ENCODE data around the gene B4GALT5. TPM values are rescaled to one million over a fixed set of nuclear protein-coding genes. Genes with fewer than 3 reads are reported as not detected.
"Not testable (repeated sequence)": the region's sequence is repeated elsewhere in the genome, so short reads cannot be mapped to it uniquely, and the experiment has no call there.

B4GALT5 gene
- total and polyA plus RNA-seq, 7 experiments from 2014 or later: 0.14 to 23.1 (median 3.6) TPM

DNA sequence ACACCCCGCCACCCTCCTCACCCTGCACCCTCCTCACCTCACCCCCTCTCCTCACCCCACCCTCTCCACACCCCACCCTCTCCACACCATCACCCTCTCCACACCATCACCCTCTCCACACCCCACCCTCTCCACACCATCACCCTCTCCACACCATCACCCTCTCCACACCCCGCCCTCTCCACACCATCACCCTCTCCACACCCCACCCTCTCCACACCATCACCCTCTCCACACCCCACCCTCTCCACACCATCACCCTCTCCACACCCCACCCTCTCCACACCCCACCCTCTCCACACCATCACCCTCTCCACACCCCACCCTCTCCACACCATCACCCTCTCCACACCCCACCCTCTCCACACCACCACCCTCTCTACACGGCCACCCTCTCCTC is 96.3 kb downstream of the B4GALT5 start:
- H3K4me3 ChIP-seq (ENCODE audit: low read length); H3K27me3 ChIP-seq (ENCODE audit: control insufficient read depth in 2 of 2, insufficient read depth in 2 of 2, low read length in 2 of 2); H3K4me1 Mint-ChIP-seq; ATAC-seq; H3K4me1 ChIP-seq (ENCODE audit: control insufficient read depth in 2 of 2, insufficient read depth in 2 of 2, low read length in 2 of 2); H3K36me3 ChIP-seq (ENCODE audit: control insufficient read depth in 2 of 3, insufficient read depth in 3 of 3, low read length in 3 of 3); H3K9me3 ChIP-seq (ENCODE audit: control insufficient read depth in 2 of 3, low read length in 3 of 3); POLR2A ChIA-PET; H3K27me3 Mint-ChIP-seq; H3K27ac ChIP-seq (ENCODE audit: low read depth, low read length); CTCF ChIA-PET; H3K4me3 Mint-ChIP-seq; H3K27ac Mint-ChIP-seq; intact Hi-C loops (cut with micrococcal nuclease): not testable (repeated sequence)
- Mint-ChIP-seq H3K9me3 (peaks cover 0 to 13% (median 6%) of the 10 kb centered on the region in 11 donors), H3K36me3 (peaks cover 0 to 11% (median 6%) of the 10 kb centered on the region in 5 donors)
- DNase-seq: peak in 1 of 9 donors; percentile 20

GRCh38 chr20:49616154-49617007 is 97.3 kb downstream of the B4GALT5 start:
- no peaks in the 10 kb centered on the region for H3K9me3 ChIP-seq (ENCODE audit: control insufficient read depth in 2 of 3, low read length in 3 of 3)
- Mint-ChIP-seq H3K9me3 (peaks cover 0 to 3% (median 0%) of the 10 kb centered on the region in 11 donors), H3K36me3 (peaks cover 0 to 5% (median 0%) of the 10 kb centered on the region in 5 donors), H3K4me1 (peaks cover 0 to 6% (median 0%) of the 10 kb centered on the region in 7 donors), H3K27ac (peak overlapping the region in 2 of 9 donors; percentile 14 to 65), H3K4me3 (no peak overlapping the region), H3K27me3 (peaks cover 0 to 2% (median 2%) of the 10 kb centered on the region in 5 donors)
- intact Hi-C loops (cut with micrococcal nuclease): no loop called here
- H3K36me3 ChIP-seq (ENCODE audit: control insufficient read depth in 2 of 3, insufficient read depth in 3 of 3, low read length in 3 of 3): no peaks in the 10 kb centered on the region
- H3K27ac ChIP-seq (ENCODE audit: low read depth, low read length): no peak overlapping the region
- no peak for ATAC-seq
- peaks cover 0 to 8% of the 10 kb centered on the region in 2 donors for H3K4me1 ChIP-seq (ENCODE audit: control insufficient read depth in 2 of 2, insufficient read depth in 2 of 2, low read length in 2 of 2)
- no peak overlapping the region for H3K4me3 ChIP-seq (ENCODE audit: low read length)
- POLR2A ChIA-PET: interaction anchor here (0.6 kb wide), 1 partner anchor 319 kb away, joined by 3 read pairs; no protein-coding TSS in a partner anchor
- no peak for DNase-seq
- no peaks in the 10 kb centered on the region for H3K27me3 ChIP-seq (ENCODE audit: control insufficient read depth in 2 of 2, insufficient read depth in 2 of 2, low read length in 2 of 2)
- CTCF ChIA-PET: interaction anchor here (0.8 kb wide), 1 partner anchor 13 kb away, joined by 4 read pairs; no protein-coding TSS in a partner anchor

DNA sequence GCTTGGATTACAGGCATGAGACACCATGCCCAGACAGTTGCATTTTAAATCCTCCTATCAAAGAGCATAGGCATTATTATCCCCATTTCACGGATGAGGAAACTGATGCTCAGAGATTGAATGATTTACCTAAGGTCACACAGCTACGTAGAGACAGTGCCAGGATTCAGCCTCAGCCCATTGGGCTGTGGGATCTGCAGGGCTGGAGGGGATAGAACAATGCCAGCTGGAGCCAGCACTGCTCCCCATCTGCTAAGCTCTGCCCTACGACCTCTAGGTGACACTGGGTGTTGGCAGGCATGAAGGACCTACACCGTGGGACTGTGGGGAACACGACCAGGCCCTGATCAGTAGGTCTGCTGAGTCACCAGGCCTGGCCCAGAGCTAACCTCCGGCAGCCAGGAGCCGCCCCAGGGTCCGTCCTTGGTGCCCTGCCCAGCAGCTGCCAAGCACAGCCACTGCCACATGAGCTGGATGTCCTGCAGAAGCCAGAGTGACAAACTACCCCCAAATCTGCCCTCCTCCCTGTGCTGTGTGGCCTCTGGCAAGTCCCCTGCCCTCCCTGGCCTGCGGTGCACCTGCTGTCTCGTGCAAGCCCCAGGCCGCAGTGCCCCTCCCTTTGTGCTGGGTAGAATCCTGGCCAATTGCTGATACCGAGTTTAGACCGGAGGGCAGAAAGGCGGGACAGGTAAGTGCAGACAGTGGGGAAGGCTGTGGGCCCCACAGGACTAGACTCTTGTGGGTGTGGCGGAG is 98.1 kb downstream of the B4GALT5 start:
- Mint-ChIP-seq H3K27me3 (no peaks in the 10 kb centered on the region), H3K9me3 (no peaks in the 10 kb centered on the region), H3K4me3 (no peak overlapping the region), H3K36me3 (peaks cover 0 to 2% (median 0%) of the 10 kb centered on the region in 5 donors), H3K4me1 (peaks cover 0 to 8% (median 5%) of the 10 kb centered on the region in 7 donors), H3K27ac (peak overlapping the region in 1 of 9 donors; percentile 65)
- Histone ChIP-seq H3K36me3 (ENCODE audit: control insufficient read depth in 2 of 3, insufficient read depth in 3 of 3, low read length in 3 of 3) (no peaks in the 10 kb centered on the region), H3K27ac (ENCODE audit: low read depth, low read length) (no peak overlapping the region), H3K4me1 (ENCODE audit: control insufficient read depth in 2 of 2, insufficient read depth in 2 of 2, low read length in 2 of 2) (peaks cover 0 to 7% of the 10 kb centered on the region in 2 donors), H3K4me3 (ENCODE audit: low read length) (no peak overlapping the region), H3K27me3 (ENCODE audit: control insufficient read depth in 2 of 2, insufficient read depth in 2 of 2, low read length in 2 of 2) (no peaks in the 10 kb centered on the region), H3K9me3 (ENCODE audit: control insufficient read depth in 2 of 3, low read length in 3 of 3) (no peaks in the 10 kb centered on the region)
- intact Hi-C loops (cut with micrococcal nuclease): no loop called here
- no peak for ATAC-seq
- ChIA-PET CTCF (interaction anchor here (0.8 kb wide), 1 partner anchor 14 kb away, joined by 4 read pairs; no protein-coding TSS in a partner anchor), POLR2A (interaction anchor here (0.6 kb wide), 1 partner anchor 320 kb away, joined by 3 read pairs; no protein-coding TSS in a partner anchor)
- no peak for DNase-seq

DNA sequence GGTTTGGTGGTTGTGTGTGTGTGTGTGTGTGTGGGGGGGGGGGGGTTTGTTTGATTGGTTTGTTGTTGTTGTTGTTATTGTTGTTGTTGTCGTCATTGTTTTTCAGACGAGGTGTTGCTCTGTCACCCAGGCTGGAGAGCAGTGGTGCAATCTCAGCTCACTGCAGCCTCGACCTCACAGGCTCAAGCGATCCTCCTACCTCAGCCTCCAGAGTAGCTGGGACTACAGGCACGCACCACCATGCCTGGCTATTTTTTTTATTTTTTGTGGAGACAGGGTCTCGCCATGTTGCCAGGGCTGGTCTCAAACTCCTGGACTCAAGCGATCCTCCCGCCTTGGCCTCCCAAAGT is 98.7 kb downstream of the B4GALT5 start:
- H3K4me1 Mint-ChIP-seq; intact Hi-C loops (cut with micrococcal nuclease): not testable (repeated sequence)
- CTCF ChIA-PET: interaction anchor here (0.8 to 1.0 kb wide), 2 partner anchors 11 to 14 kb away, joined by 4 read pairs; no protein-coding TSS in a partner anchor

GRCh38 chr20:49614338-49615050 is 99.2 kb downstream of the B4GALT5 start:
- Histone ChIP-seq H3K9me3 (ENCODE audit: control insufficient read depth in 2 of 3, low read length in 3 of 3) (no peaks in the 10 kb centered on the region), H3K4me1 (ENCODE audit: control insufficient read depth in 2 of 2, insufficient read depth in 2 of 2, low read length in 2 of 2) (peaks cover 0 to 5% of the 10 kb centered on the region in 2 donors), H3K4me3 (ENCODE audit: low read length) (no peak overlapping the region), H3K27me3 (ENCODE audit: control insufficient read depth in 2 of 2, insufficient read depth in 2 of 2, low read length in 2 of 2) (no peaks in the 10 kb centered on the region), H3K27ac (ENCODE audit: low read depth, low read length) (no peak overlapping the region), H3K36me3 (ENCODE audit: control insufficient read depth in 2 of 3, insufficient read depth in 3 of 3, low read length in 3 of 3) (no peaks in the 10 kb centered on the region)
- ATAC-seq (no peak), DNase-seq (no peak)
- Mint-ChIP-seq H3K9me3 (no peaks in the 10 kb centered on the region), H3K4me3 (no peak overlapping the region), H3K36me3 (peaks cover 0 to 2% (median 0%) of the 10 kb centered on the region in 5 donors), H3K27ac (no peak overlapping the region), H3K27me3 (no peaks in the 10 kb centered on the region), H3K4me1 (peaks cover 0 to 12% (median 7%) of the 10 kb centered on the region in 7 donors)
- intact Hi-C loops (cut with micrococcal nuclease): no loop called here
- POLR2A ChIA-PET: no interaction called here
- CTCF ChIA-PET: interaction anchor here (1.0 kb wide), 1 partner anchor 11 kb away, joined by 4 read pairs; no protein-coding TSS in a partner anchor

More for the DNA sequence above, 98.7 kb downstream of the B4GALT5 start:
- H3K36me3 Mint-ChIP-seq; H3K27ac Mint-ChIP-seq; H3K27me3 ChIP-seq (ENCODE audit: control insufficient read depth in 2 of 2, insufficient read depth in 2 of 2, low read length in 2 of 2); H3K4me3 Mint-ChIP-seq; H3K27ac ChIP-seq (ENCODE audit: low read depth, low read length); H3K9me3 ChIP-seq (ENCODE audit: control insufficient read depth in 2 of 3, low read length in 3 of 3); H3K27me3 Mint-ChIP-seq; H3K4me1 ChIP-seq (ENCODE audit: control insufficient read depth in 2 of 2, insufficient read depth in 2 of 2, low read length in 2 of 2); ATAC-seq; H3K9me3 Mint-ChIP-seq; DNase-seq; H3K36me3 ChIP-seq (ENCODE audit: control insufficient read depth in 2 of 3, insufficient read depth in 3 of 3, low read length in 3 of 3); H3K4me3 ChIP-seq (ENCODE audit: low read length); POLR2A ChIA-PET: not testable (repeated sequence)

DNA sequence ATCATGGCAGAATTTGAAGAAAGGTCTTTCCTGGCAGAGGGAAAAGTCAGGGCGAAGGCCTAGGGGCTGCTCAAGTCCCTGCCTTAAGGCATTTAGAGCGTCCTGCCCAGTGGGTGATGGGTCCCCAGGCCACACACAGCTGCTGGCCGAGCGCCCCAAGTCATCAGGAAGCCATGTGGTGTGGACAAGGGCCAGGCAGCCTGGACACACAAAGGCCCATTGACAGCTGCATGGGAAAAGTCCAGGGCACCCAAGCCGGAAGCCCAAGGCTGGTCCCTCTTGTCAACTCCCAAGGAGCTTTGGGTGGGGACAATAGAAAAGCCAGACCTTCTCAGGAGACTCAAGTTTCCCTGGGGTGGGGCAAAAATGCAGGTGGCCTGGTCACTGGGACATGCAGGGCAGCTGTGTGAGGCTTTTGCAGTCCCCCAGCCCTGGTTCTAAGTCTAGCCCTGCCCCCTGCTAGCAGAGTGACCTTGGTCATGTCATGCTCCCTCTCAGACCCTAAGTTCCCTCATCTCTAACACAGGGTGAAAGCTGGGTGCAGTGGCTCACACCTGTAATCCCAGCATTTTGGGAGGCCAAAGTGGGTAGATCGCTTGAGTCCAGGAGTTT is 101.4 kb downstream of the B4GALT5 start:
- H3K36me3 ChIP-seq (ENCODE audit: control insufficient read depth in 2 of 3, insufficient read depth in 3 of 3, low read length in 3 of 3): no peaks in the 10 kb centered on the region
- ChIA-PET POLR2A (interaction anchor here (0.7 kb wide), 1 partner anchor 211 kb away, joined by 3 read pairs; no protein-coding TSS in a partner anchor), CTCF (interaction anchor here (0.9 to 2.5 kb wide), 5 partner anchors 10 to 315 kb away, joined by 3 to 13 read pairs (median 4); no protein-coding TSS in a partner anchor)
- no peaks in the 10 kb centered on the region for H3K9me3 ChIP-seq (ENCODE audit: control insufficient read depth in 2 of 3, low read length in 3 of 3)
- intact Hi-C loops (cut with micrococcal nuclease): no loop called here
- DNase-seq: no peak
- H3K4me3 ChIP-seq (ENCODE audit: low read length): no peak overlapping the region
- H3K4me3 Mint-ChIP-seq: no peak overlapping the region
- H3K27me3 Mint-ChIP-seq: peaks cover 0 to 9% (median 8%) of the 10 kb centered on the region in 5 donors
- H3K36me3 Mint-ChIP-seq: peaks cover 0 to 10% (median 0%) of the 10 kb centered on the region in 5 donors
- ATAC-seq: no peak
- H3K27ac Mint-ChIP-seq: no peak overlapping the region
- H3K4me1 ChIP-seq (ENCODE audit: control insufficient read depth in 2 of 2, insufficient read depth in 2 of 2, low read length in 2 of 2): peaks cover 4 to 11% of the 10 kb centered on the region in 2 donors
- no peaks in the 10 kb centered on the region for H3K9me3 Mint-ChIP-seq
- H3K4me1 Mint-ChIP-seq: peaks cover 7 to 28% (median 15%) of the 10 kb centered on the region in 7 donors
- no peaks in the 10 kb centered on the region for H3K27me3 ChIP-seq (ENCODE audit: control insufficient read depth in 2 of 2, insufficient read depth in 2 of 2, low read length in 2 of 2)
- no peak overlapping the region for H3K27ac ChIP-seq (ENCODE audit: low read depth, low read length)
